CD14-positive monocyte (primary cell): ENCODE results near the gene POR. TPM values are rescaled to one million over a fixed set of nuclear protein-coding genes. Genes with fewer than 3 reads are reported as not detected.

Source experiments
- DNase-seq, 3 donors: peaks; one replicate each; pipeline ENCODE4 v3.0.0-alpha.2; 2011 to 2022
- H2AFZ ChIP-seq: 2 replicates; pipeline ENCODE4 v1.6.0; 2012; ENCODE audit warnings: mild to moderate bottlenecking, low read depth, low read length, inconsistent platforms; ENCODE audit not compliant: insufficient read depth, poor library complexity, severe bottlenecking
- H3K27ac ChIP-seq, 2 donors: 1 replicate in 1 of 2; 2 replicates in 1 of 2; pipeline ENCODE4 v1.5.1; 2012 to 2013; ENCODE audit warnings: low read length in 2 of 2, control low read depth in 1 of 2, inconsistent platforms in 1 of 2, low read depth in 1 of 2, mild to moderate bottlenecking in 1 of 2
- H3K27me3 ChIP-seq, 2 donors: one replicate each; pipeline versions ENCODE4 v1.6.0 to v1.6.1; 2011 to 2013; ENCODE audit warnings: low read length in 2 of 2; ENCODE audit not compliant: control insufficient read depth in 2 of 2, insufficient read depth in 2 of 2
- H3K36me3 ChIP-seq, 2 donors: replicated peaks in 1 of 2; 1 replicate in 1 of 2; 2 replicates in 1 of 2; pipeline versions ENCODE4 v1.5.1 to v1.6.1; 2012 to 2013; ENCODE audit warnings: low read length in 2 of 2, control low read depth in 1 of 2, inconsistent platforms in 1 of 2, mild to moderate bottlenecking in 1 of 2; ENCODE audit not compliant: insufficient read depth in 2 of 2, control insufficient read depth in 1 of 2
- H3K4me1 ChIP-seq, 2 donors: 1 replicate in 1 of 2; 2 replicates in 1 of 2; pipeline versions ENCODE4 v1.5.1 to v1.6.1; 2012 to 2013; ENCODE audit warnings: low read length in 2 of 2, control low read depth in 1 of 2, inconsistent platforms in 1 of 2, mild to moderate bottlenecking in 1 of 2, moderate library complexity in 1 of 2; ENCODE audit not compliant: insufficient read depth in 2 of 2, control insufficient read depth in 1 of 2
- H3K4me2 ChIP-seq: replicated peaks from 2 replicates; pipeline ENCODE3; 2012; ENCODE audit warnings: low read length, moderate library complexity, mild to moderate bottlenecking; ENCODE audit not compliant: poor library complexity, severe bottlenecking; ENCODE audit errors: extremely low read depth
- H3K4me3 ChIP-seq, 3 experiments: fragments of 200-600 bp in 1 of 3; sonication (generic) in 1 of 3; replicated peaks in 1 of 3; 1 replicate in 2 of 3; 2 replicates in 1 of 3; pipeline ENCODE4 v1.5.1; 2011 to 2013; ENCODE audit warnings: low read length in 3 of 3, mild to moderate bottlenecking in 3 of 3, control low read depth in 2 of 3, low read depth in 2 of 3, inconsistent platforms in 1 of 3, moderate library complexity in 1 of 3
- H3K79me2 ChIP-seq: 2 replicates; pipeline ENCODE4 v1.6.0; 2012; ENCODE audit warnings: mild to moderate bottlenecking, control low read depth, inconsistent platforms, low read length, moderate library complexity; ENCODE audit not compliant: insufficient read depth
- H3K9ac ChIP-seq: 2 replicates; pipeline ENCODE4 v1.6.0; 2017; ENCODE audit warnings: low read length, mild to moderate bottlenecking; ENCODE audit not compliant: insufficient read depth, poor library complexity, severe bottlenecking
- H3K9me3 ChIP-seq, 2 donors: replicated peaks in 1 of 2; 1 replicate in 1 of 2; 2 replicates in 1 of 2; pipeline versions ENCODE4 v1.5.1 to v1.6.1; 2012 to 2013; ENCODE audit warnings: low read length in 2 of 2, control low read depth in 1 of 2; ENCODE audit not compliant: control insufficient read depth in 1 of 2, insufficient read depth in 1 of 2
- H4K20me1 ChIP-seq: 2 replicates; pipeline ENCODE4 v1.6.0; 2012; ENCODE audit warnings: mild to moderate bottlenecking, low read length, control low read depth, moderate library complexity; ENCODE audit not compliant: insufficient read depth
- H3K27ac Mint-ChIP-seq, 7 donors: one replicate each; pipeline ENCODE4 v1.8.0; 2020; ENCODE audit warnings: mild to moderate bottlenecking in 7 of 7, mixed read lengths in 7 of 7, moderate library complexity in 6 of 7, inconsistent platforms in 2 of 7
- H3K27me3 Mint-ChIP-seq, 3 donors: one replicate each; pipeline ENCODE4 v1.8.0; 2021 to 2022; ENCODE audit warnings: low read depth in 3 of 3, mild to moderate bottlenecking in 3 of 3, mixed read lengths in 3 of 3, moderate library complexity in 3 of 3, inconsistent platforms in 1 of 3
- H3K36me3 Mint-ChIP-seq, 2 donors: one replicate each; pipeline ENCODE4 v1.8.0; 2020; ENCODE audit warnings: mixed read lengths in 2 of 2, inconsistent platforms in 1 of 2, mild to moderate bottlenecking in 1 of 2
- H3K4me1 Mint-ChIP-seq: one replicate; pipeline ENCODE4 v1.8.0; 2020; ENCODE audit warnings: mild to moderate bottlenecking, mixed read lengths
- H3K4me3 Mint-ChIP-seq, 2 donors: one replicate each; pipeline ENCODE4 v1.8.0; 2020; ENCODE audit warnings: mild to moderate bottlenecking in 2 of 2, mixed read lengths in 2 of 2, moderate library complexity in 1 of 2
- H3K9me3 Mint-ChIP-seq, 7 donors: one replicate each; pipeline ENCODE4 v1.8.0; 2020 to 2022; ENCODE audit warnings: mixed read lengths in 7 of 7, mild to moderate bottlenecking in 6 of 7, moderate library complexity in 6 of 7, inconsistent platforms in 2 of 7
- WGBS: methylation state at CpG from one replicate; pipeline ENCODE4 v1.1.5; 2013; ENCODE audit warnings: missing lambda C conversion rate; ENCODE audit not compliant: insufficient coverage; 5-methylcytosine and 5-hydroxymethylcytosine counted together
- intact Hi-C, 2 donors: fragments of 100-400 bp; cut with micrococcal nuclease; formaldehyde crosslinking; loops; one replicate each; pipeline versions ENCODE4 v1.15.0 to v1.15.1; 2023
- polyA plus RNA-seq, 3 donors: library from polyadenylated mRNA; depleted of rRNA in 1 of 3; unstranded in 2 of 3; stranded (reverse) in 1 of 3; fragments of 300-500 nt in 2 of 3; fragments of >200 nt in 1 of 3; fragmentation: Illumina TruSeq in 2 of 3; gene quantifications; 1 replicate in 2 of 3; 2 replicates in 1 of 3; pipeline ENCODE4 v1.2.3, GENCODE V29; 2012 to 2021
- TF ChIP-seq, protein P1 (sequence below): fragments of 200-600 bp; IDR thresholded peaks from one replicate; pipeline ENCODE4 v1.8.0; 2022; ENCODE audit warnings: antibody characterized with exemption, mild to moderate bottlenecking

Gene POR
- polyA plus RNA-seq, 3 donors = 90.5 to 102 (median 98.1) TPM

DNA sequence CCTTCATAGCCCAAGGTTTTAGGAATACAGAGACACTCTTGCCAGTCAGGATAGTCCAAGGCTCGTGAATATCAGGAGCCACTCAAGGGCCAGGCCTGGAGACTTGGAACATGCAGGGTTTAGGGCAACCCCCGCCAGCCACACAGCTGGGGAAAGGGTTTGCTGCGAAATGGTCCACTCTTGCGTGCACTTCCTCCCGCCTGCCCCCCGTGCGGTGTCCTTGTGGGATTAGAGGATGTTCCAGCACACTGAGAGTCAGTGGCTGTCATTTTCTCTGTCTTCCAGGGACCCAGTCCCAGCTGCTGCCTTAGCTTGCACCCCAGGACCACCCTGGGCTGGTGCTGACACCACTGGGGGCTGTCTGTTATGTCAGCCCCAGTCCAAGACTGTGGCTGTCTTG lies 38.5 kb downstream of the POR start:
- 19% methylated on average over 5 of the region's 7 CpGs for WGBS
- TF ChIP-seq, protein P1, sequence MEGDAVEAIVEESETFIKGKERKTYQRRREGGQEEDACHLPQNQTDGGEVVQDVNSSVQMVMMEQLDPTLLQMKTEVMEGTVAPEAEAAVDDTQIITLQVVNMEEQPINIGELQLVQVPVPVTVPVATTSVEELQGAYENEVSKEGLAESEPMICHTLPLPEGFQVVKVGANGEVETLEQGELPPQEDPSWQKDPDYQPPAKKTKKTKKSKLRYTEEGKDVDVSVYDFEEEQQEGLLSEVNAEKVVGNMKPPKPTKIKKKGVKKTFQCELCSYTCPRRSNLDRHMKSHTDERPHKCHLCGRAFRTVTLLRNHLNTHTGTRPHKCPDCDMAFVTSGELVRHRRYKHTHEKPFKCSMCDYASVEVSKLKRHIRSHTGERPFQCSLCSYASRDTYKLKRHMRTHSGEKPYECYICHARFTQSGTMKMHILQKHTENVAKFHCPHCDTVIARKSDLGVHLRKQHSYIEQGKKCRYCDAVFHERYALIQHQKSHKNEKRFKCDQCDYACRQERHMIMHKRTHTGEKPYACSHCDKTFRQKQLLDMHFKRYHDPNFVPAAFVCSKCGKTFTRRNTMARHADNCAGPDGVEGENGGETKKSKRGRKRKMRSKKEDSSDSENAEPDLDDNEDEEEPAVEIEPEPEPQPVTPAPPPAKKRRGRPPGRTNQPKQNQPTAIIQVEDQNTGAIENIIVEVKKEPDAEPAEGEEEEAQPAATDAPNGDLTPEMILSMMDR = no peak
- H3K27me3 Mint-ChIP-seq = peaks cover 0 to 4% (median 0%) of the 10 kb centered on the region in 3 donors

DNA sequence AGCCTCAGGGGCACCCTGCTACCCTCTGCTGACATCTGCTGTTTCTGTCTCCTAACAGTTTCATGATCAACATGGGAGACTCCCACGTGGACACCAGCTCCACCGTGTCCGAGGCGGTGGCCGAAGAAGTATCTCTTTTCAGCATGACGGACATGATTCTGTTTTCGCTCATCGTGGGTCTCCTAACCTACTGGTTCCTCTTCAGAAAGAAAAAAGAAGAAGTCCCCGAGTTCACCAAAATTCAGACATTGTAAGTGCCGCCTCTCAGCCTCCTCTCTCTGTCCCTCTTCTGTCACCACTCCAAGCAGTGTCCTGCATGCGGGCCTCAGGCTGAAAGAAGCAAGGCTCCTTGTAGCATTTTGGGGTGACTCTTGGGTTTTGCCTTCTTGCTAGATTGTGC lies 39.0 kb downstream of the POR start:
- peak overlapping the region; percentile 92 to 98 (median 97) for H3K27ac Mint-ChIP-seq
- TF ChIP-seq, protein P1 = no peak
- H3K36me3 ChIP-seq = peaks cover 28 to 40% of the 10 kb centered on the region in 2 donors

More for the DNA sequence above, 38.5 kb downstream of the POR start:
- Histone ChIP-seq H3K79me2 (peaks cover 21% of the 10 kb centered on the region), H3K36me3 (peaks cover 24 to 37% of the 10 kb centered on the region in 2 donors), H3K9me3 (no peaks in the 10 kb centered on the region), H3K4me3 (peak overlapping the region in 1 of 3 experiments; percentile 46), H3K4me2 (peak overlapping the region; percentile 69), H3K4me1 (peaks cover 56 to 64% of the 10 kb centered on the region in 2 donors), H3K9ac (peak overlapping the region; percentile 55), H3K27me3 (no peaks in the 10 kb centered on the region), H4K20me1 (no peaks in the 10 kb centered on the region), H2AFZ (peak overlapping the region; percentile 72), H3K27ac (peak overlapping the region; percentile 79 to 91)
- Mint-ChIP-seq H3K4me1 (peaks cover 64% of the 10 kb centered on the region), H3K9me3 (peaks cover 0 to 3% (median 0%) of the 10 kb centered on the region in 7 donors), H3K27ac (peak overlapping the region; percentile 92 to 98 (median 97)), H3K36me3 (peaks cover 30 to 52% of the 10 kb centered on the region in 2 donors), H3K4me3 (peak overlapping the region; percentile 6 to 86)
- DNase-seq = peak in 1 of 3 donors; percentile 11
- intact Hi-C loops = loop anchor here (5.0 kb wide), 2 partner anchors 36 to 281 kb away; partner anchors contain the start of gene POR (in 1 of the 2)

More for the DNA sequence above, 39.0 kb downstream of the POR start:
- intact Hi-C loops = loop anchor here (5.0 kb wide), 2 partner anchors 37 to 282 kb away; partner anchors contain the start of gene POR (in 1 of the 2)
- H3K79me2 ChIP-seq = peaks cover 16% of the 10 kb centered on the region
- H3K9me3 ChIP-seq = no peaks in the 10 kb centered on the region
- peak overlapping the region; percentile 69 for H3K4me2 ChIP-seq
- peaks cover 0 to 3% (median 0%) of the 10 kb centered on the region in 7 donors for H3K9me3 Mint-ChIP-seq
- H3K9ac ChIP-seq = peak overlapping the region; percentile 55
- peaks cover 62% of the 10 kb centered on the region for H3K4me1 Mint-ChIP-seq
- 4% methylated on average over 9 of the region's 11 CpGs for WGBS
- H3K27ac ChIP-seq = peak overlapping the region; percentile 79 to 91
- H3K4me3 ChIP-seq = peak overlapping the region in 1 of 3 experiments; percentile 46
- H3K27me3 Mint-ChIP-seq = peaks cover 0 to 4% (median 0%) of the 10 kb centered on the region in 3 donors
- no peaks in the 10 kb centered on the region for H3K27me3 ChIP-seq
- H3K4me1 ChIP-seq = peaks cover 56 to 64% of the 10 kb centered on the region in 2 donors
- H4K20me1 ChIP-seq = peaks cover under 1% of the 10 kb centered on the region
- peak overlapping the region; percentile 20 to 86 for H3K4me3 Mint-ChIP-seq
- peaks cover 31 to 52% of the 10 kb centered on the region in 2 donors for H3K36me3 Mint-ChIP-seq
- DNase-seq = peak; percentile 66 to 78 (median 71)
- H2AFZ ChIP-seq = peak overlapping the region; percentile 72
